HG03469 (cell line): ENCODE results near the gene TANGO6.

Experiments used
- ATAC-seq: cut with Tn5 transposase; IDR thresholded peaks from one replicate; pipeline ENCODE4 v1.9.1; 2021; ENCODE audit warnings: mild to moderate bottlenecking, moderate library complexity, moderate number of reproducible peaks; ENCODE audit not compliant: unreplicated experiment

The TANGO6 gene

DNA sequence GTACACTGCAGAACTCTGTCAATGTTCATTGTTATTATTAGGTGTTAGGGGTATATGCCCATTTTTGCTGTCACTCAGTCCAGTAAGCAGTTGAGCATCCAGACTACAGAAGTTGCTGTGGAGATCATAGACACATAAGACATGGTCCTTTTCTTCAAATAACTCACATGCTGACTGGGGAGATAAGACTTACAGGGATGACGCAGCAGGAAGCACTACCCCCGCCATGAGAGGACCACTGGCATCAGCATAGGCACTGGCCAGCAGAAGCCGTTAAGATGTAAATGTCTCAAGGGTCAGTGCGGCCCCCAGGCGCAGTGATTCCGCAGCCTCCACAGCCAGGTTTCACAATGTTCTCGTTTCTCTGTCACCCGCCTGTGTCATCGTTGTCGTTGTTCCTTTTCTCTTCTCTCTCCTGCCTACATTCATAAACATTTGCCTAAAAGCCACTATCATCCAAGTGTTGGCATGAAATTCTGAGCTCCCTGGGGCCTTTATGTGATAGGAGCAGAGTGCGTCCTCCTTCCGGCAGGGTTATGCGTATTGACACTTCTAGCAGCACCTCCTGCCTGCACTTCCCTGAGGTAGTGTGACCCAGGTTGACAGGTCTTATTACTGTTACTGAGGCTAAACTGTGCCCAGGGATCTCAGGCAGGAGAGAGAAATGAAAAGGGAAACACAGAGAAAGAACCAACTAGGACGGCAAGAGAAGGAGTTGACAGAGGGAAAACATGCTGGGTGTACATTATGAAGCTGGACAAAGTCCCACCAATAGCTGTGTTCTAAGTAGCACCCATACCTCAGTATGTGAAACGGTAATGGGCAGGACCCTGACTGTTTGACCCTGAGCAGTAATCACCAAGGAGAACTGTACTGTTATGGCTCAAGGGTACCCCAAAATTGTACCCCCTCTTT is 17.9 kb downstream of the TANGO6 start:
- no peak for ATAC-seq

DNA sequence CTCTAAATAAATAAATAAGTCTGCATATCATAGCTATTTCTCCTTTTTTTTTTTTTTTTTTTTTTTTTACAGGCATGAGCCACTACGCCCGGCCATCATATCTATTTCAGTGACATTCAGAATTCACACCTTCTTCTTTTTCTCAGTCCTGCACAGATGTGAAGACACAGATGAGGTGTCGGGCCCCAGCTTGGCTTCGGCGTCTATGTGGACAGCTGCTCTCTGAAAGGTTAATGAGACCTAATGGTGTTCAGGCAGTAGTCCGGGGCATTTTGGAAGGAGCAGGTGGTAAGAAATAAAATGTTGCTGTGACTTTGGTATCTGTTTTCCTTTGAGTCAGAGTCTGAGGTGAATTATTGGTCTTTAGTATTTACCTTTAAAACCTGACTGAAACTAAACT is 23.6 kb downstream of the TANGO6 start:
- ATAC-seq = no peak

GRCh38 chr16:68869492-68870088 is 26.3 kb downstream of the TANGO6 start:
- ATAC-seq = no peak

- ATAC-seq = no peak
Measured at GRCh38 chr16:68873635-68874471, 30.5 kb downstream of the TANGO6 start.

GRCh38 chr16:68875871-68876270 is 32.5 kb downstream of the TANGO6 start:
- ATAC-seq = no peak

DNA sequence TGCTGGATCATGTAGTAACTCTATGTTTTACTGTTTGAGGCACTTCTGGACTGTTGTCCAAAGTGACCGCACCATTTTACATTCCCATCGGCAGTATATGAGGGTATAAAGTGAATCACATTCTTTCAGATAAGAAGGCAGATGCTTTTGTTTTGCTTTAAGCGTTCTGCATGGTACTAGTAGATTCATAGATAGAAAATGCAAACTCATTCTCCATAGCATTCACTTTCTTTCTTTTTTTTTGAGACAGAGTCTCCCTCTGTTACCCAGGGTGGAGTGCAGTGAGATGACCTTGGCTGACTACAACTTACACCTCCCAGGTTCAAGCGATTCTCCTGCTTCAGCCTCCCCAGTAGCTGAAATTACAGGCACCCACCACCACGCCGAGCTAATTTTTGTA is 40.4 kb downstream of the TANGO6 start:
- no peak for ATAC-seq

DNA sequence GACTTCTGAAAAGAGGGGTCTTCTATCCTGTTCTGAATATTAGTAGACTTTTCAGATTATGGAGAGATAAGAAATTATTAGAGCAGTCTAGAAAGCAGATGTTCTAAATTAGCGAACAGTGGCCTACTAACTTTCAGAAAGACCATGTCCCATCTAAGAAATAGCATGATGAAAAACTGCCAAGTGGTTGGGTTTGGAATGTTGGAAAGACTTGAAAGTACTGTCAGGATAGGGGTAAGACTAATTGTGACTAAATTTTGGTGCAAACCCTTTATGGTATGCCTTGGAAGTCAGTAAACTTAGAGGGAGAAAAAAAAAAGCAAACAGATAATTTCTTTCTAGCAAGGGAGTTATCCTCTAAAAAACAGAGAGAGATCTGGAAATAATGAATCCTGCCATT is 41.1 kb downstream of the TANGO6 start:
- no peak for ATAC-seq

DNA sequence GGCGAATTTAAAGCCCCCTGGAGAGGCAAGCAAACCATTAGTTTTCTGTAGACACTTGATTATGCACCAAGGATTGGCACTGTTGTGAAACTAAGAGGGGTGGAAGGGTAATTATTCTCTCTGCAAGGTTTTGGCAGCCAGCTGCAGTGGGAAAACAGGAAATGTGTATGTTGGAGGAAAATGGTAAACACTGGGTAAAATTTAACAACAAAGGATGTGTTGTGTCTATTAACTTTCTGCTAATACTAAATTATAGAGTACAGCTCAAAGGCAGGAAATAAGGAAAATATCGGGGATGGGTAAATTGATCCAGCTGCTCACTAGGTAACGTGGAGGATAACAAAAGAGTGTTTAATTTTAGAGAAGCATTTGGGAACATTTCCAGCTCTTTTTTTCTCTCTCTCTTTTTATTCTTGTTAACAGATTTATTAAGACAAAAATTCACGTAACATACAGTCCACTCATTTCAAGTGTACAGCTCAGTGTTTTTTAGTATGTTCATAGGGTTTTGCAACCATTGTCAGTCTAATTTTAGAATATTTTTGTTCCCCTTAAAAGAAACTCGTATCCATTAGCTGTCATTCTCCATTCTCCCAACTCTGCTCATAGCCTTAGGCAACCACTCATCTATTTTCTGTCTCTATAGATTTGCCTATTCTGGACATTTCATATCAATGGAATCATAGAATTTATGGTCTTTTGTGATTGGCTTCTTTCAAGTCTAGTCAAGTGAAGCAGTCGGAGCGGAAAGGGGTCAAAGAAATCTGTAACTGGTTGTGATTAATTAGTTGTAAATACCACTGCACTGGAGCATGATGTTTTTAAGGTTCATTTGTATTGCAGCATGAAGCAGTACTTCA is 41.8 kb downstream of the TANGO6 start:
- no peak for ATAC-seq

DNA sequence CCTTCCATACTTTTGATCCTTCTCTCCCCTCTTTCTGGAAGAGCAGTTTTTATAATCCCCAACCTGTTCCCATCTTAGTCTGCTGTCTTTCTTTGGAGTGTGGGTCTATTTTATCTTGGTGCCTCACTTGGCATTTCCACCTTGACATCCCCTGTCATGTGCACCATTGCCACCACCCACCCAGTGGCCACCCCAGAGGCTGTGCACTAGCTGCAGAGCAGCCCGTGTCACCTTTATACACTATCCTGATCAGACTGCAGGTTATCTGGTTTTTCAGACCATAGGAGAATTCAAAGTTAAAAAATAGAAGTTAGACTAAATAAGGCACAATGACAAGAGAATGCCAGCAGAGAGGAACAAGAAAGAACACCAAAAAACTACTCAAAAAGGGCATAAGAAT is 43.8 kb downstream of the TANGO6 start:
- ATAC-seq = no peak

- ATAC-seq = no peak
Measured at GRCh38 chr16:68889508-68890150, 46.3 kb downstream of the TANGO6 start.

DNA sequence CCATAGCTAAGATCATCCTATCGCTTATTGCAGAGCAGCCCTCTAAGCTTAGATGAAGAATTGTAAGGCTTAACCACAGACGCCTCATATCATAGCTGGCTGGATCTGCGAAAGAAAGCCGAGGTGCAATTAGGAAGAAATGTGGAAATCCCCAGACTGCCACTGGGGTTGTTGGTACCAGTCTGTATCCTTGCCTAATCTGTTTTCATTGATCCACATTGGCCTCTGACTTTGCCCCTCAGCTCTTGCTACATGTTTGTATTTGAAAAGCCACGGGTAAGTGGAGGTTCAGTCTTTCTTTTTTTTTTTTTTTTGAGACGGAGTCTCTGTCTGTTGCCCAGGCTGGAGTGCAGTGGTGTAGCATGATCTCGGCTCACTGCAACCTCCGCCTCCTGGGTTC is 48.9 kb downstream of the TANGO6 start:
- ATAC-seq = no peak

- ATAC-seq = no peak
Measured at GRCh38 chr16:68892898-68893297, 49.6 kb downstream of the TANGO6 start.

GRCh38 chr16:68893710-68894705 is 50.7 kb downstream of the TANGO6 start:
- ATAC-seq = no peak

GRCh38 chr16:68894714-68895113 is 51.4 kb downstream of the TANGO6 start:
- no peak for ATAC-seq

- ATAC-seq = no peak
Measured at GRCh38 chr16:68898026-68898425, 54.7 kb downstream of the TANGO6 start.

GRCh38 chr16:68900009-68900408 is 56.7 kb downstream of the TANGO6 start:
- ATAC-seq = no peak

- no peak for ATAC-seq
Measured at GRCh38 chr16:68902003-68902968, 59.0 kb downstream of the TANGO6 start.

DNA sequence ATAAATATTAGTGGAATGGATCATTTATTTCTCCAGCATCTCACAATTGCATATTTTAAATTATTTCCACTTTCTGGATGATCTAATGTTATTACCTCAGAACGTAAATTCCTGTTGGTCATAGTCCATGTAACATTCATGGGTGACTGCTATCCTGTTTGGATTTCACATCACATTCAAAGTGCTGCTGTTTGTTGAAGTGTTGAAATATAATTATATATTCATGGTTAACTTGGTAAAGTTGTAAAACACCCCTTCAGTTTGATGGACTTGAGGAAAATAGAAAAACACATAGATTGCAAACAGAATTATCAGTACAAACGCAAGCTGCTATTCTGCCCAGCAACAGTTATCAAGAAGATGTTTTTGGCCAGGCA is 59.6 kb downstream of the TANGO6 start:
- no peak for ATAC-seq
